Astrocyte (in vitro differentiated cells and primary cell): ENCODE data around the gene DOP1A. TPM values are rescaled to one million over a fixed set of nuclear protein-coding genes. Genes with fewer than 3 reads are reported as not detected.

Experiments
- DNase-seq: peaks from one replicate; pipeline ENCODE4 v3.0.0-alpha.2; 2010; ENCODE audit warnings: low read depth
- FAIRE-seq: peaks from 2 replicates; lab custom pipeline; 2011; peaks lifted over from hg19 to GRCh38; lab: Jason Lieb, UNC
- H2AFZ ChIP-seq: 2 replicates; pipeline ENCODE4 v1.6.0; 2012; ENCODE audit warnings: low read depth, low read length, inconsistent platforms
- H3K27ac ChIP-seq: 2 replicates; pipeline ENCODE4 v1.5.1; 2011; ENCODE audit warnings: low read depth, low read length, inconsistent platforms
- H3K27me3 ChIP-seq: 2 replicates; pipeline ENCODE4 v1.6.0; 2011; ENCODE audit warnings: low read length, inconsistent platforms; ENCODE audit not compliant: insufficient read depth
- H3K36me3 ChIP-seq: 2 replicates; pipeline ENCODE4 v1.5.1; 2011; ENCODE audit warnings: low read length, inconsistent platforms; ENCODE audit not compliant: insufficient read depth
- H3K4me1 ChIP-seq: 2 replicates; pipeline ENCODE4 v1.5.1; 2011; ENCODE audit warnings: low read length, inconsistent platforms; ENCODE audit not compliant: insufficient read depth
- H3K4me2 ChIP-seq: 2 replicates; pipeline ENCODE4 v1.6.0; 2012; ENCODE audit warnings: low read length, inconsistent platforms
- H3K4me3 ChIP-seq: 2 replicates; pipeline ENCODE4 v1.5.1; 2011; ENCODE audit warnings: low read depth, mild to moderate bottlenecking, low read length, inconsistent platforms; ENCODE audit not compliant: insufficient read depth
- H3K79me2 ChIP-seq: 2 replicates; pipeline ENCODE4 v1.6.0; 2012; ENCODE audit warnings: mild to moderate bottlenecking, low read length, inconsistent platforms; ENCODE audit not compliant: insufficient read depth
- H3K9ac ChIP-seq: 2 replicates; pipeline ENCODE4 v1.6.0; 2012; ENCODE audit warnings: mild to moderate bottlenecking, low read length, inconsistent platforms
- H3K9me3 ChIP-seq: 2 replicates; pipeline ENCODE4 v1.5.1; 2012; ENCODE audit warnings: low read depth, mild to moderate bottlenecking, low read length, inconsistent platforms; ENCODE audit not compliant: insufficient read depth
- H4K20me1 ChIP-seq: 2 replicates; pipeline ENCODE4 v1.6.0; 2012; ENCODE audit warnings: low read length, inconsistent platforms; ENCODE audit not compliant: insufficient read depth
- H3K27ac Mint-ChIP-seq: one replicate; pipeline ENCODE4 v1.8.0; 2021; ENCODE audit warnings: mild to moderate bottlenecking, mixed read lengths; ENCODE audit not compliant: unreplicated experiment
- H3K27me3 Mint-ChIP-seq: one replicate; pipeline ENCODE4 v1.8.0; 2021; ENCODE audit warnings: low read depth, mixed read lengths; ENCODE audit not compliant: unreplicated experiment
- H3K36me3 Mint-ChIP-seq: one replicate; pipeline ENCODE4 v1.8.0; 2021; ENCODE audit warnings: low read depth, mixed read lengths; ENCODE audit not compliant: unreplicated experiment
- H3K4me1 Mint-ChIP-seq: one replicate; pipeline ENCODE4 v1.8.0; 2021; ENCODE audit warnings: low read depth, mixed read lengths; ENCODE audit not compliant: unreplicated experiment
- H3K4me3 Mint-ChIP-seq: one replicate; pipeline ENCODE4 v1.8.0; 2021; ENCODE audit warnings: mild to moderate bottlenecking, moderate library complexity, mixed read lengths; ENCODE audit not compliant: unreplicated experiment
- H3K9me3 Mint-ChIP-seq: one replicate; pipeline ENCODE4 v1.8.0; 2021; ENCODE audit warnings: mild to moderate bottlenecking, mixed read lengths; ENCODE audit not compliant: unreplicated experiment
- EZH2 ChIP-seq: IDR thresholded peaks from 2 replicates; pipeline ENCODE4 v1.6.1; 2012; ENCODE audit warnings: mild to moderate bottlenecking, low read length, inconsistent platforms; ENCODE audit not compliant: insufficient read depth
- total RNA-seq: library from RNA; stranded (reverse); gene quantifications from 2 replicates; pipeline ENCODE4 v1.2.1, GENCODE V29; 2021
- TF ChIP-seq, protein P1 (sequence below): IDR thresholded peaks from 2 replicates; pipeline ENCODE4 v1.5.1; 2011; ENCODE audit warnings: low read depth, mild to moderate bottlenecking, inconsistent platforms, low read length, moderate library complexity; ENCODE audit not compliant: insufficient read depth

Gene DOP1A
- total RNA-seq, 1 donor from 2014 or later, result 14.2 TPM

DNA sequence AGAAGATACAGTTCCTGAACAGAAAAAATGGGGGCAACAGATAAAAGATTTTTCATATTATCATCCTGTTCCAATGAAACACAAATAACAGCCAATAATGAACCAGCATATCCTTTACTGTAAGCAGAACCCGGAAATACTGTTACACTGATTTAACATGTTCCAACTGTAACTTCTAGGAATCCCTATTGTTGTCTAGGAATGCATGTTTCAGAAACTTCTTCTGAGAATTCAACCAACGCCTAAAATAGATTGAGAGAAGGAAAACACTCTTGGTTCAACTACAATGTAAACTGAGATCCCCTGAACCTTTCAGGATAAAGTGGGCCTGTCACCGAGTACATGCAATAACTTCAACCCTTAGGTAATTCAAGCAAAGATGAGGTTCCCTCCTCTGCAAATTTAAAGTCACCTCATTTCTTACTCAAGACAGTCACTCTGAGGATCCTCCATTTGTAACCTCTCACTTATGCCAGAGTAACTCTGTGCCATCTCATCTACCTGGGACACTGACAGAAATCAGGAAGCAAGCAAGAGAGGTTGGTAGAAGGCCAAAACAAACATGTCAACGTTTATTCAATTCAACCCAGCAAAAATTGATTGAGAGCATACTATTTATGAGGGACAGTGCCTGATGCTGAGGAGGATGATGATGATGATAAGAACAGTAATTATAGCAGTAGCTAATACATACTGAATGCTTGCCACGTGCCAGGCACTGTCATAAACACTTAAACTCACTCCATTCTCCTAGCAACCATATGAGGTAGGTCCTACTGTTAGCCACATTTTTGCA lies 15.9 kb upstream of the DOP1A start:
- H3K4me1 ChIP-seq, result no peaks in the 10 kb centered on the region
- Mint-ChIP-seq H3K9me3 (no peaks in the 10 kb centered on the region), H3K4me1 (peaks cover 9% of the 10 kb centered on the region), H3K4me3 (no peak overlapping the region), H3K27me3 (no peaks in the 10 kb centered on the region), H3K36me3 (peaks cover 6% of the 10 kb centered on the region), H3K27ac (no peak overlapping the region)
- no peak overlapping the region for H3K27ac ChIP-seq
- no peaks in the 10 kb centered on the region for H3K9me3 ChIP-seq
- H3K4me3 ChIP-seq, result no peak overlapping the region
- no peak overlapping the region for H3K9ac ChIP-seq
- FAIRE-seq (no peak), DNase-seq (no peak)
- H3K36me3 ChIP-seq, result no peaks in the 10 kb centered on the region
- peaks cover 4% of the 10 kb centered on the region for H4K20me1 ChIP-seq
- no peaks in the 10 kb centered on the region for H3K27me3 ChIP-seq
- TF ChIP-seq, protein P1, sequence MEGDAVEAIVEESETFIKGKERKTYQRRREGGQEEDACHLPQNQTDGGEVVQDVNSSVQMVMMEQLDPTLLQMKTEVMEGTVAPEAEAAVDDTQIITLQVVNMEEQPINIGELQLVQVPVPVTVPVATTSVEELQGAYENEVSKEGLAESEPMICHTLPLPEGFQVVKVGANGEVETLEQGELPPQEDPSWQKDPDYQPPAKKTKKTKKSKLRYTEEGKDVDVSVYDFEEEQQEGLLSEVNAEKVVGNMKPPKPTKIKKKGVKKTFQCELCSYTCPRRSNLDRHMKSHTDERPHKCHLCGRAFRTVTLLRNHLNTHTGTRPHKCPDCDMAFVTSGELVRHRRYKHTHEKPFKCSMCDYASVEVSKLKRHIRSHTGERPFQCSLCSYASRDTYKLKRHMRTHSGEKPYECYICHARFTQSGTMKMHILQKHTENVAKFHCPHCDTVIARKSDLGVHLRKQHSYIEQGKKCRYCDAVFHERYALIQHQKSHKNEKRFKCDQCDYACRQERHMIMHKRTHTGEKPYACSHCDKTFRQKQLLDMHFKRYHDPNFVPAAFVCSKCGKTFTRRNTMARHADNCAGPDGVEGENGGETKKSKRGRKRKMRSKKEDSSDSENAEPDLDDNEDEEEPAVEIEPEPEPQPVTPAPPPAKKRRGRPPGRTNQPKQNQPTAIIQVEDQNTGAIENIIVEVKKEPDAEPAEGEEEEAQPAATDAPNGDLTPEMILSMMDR, result no peak
- TF ChIP-seq EZH2, result no peak
- no peaks in the 10 kb centered on the region for H3K79me2 ChIP-seq
- no peak overlapping the region for H2AFZ ChIP-seq
- H3K4me2 ChIP-seq, result no peak overlapping the region

DNA sequence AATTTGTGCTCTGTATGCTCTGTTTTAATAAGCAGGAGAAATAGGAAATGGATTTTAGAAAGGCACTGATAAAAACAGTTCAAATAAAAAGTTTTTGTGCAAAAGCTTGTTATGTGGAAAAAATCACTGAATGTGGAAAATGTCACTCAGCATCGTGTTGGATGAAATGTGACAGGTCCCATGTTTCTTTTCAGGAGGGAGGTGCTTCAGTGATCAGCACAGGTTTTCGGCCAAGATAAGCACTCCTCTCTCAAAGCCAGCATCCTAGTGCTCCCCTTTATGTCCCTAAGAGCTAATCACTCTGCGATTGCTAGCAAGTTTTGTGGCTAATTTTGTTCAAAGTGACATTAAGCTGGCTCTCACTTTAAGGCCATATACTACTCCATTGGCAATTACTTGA lies 13.8 kb upstream of the DOP1A start:
- peaks cover 4% of the 10 kb centered on the region for H3K36me3 Mint-ChIP-seq
- H3K27me3 Mint-ChIP-seq, result no peaks in the 10 kb centered on the region
- no peaks in the 10 kb centered on the region for H3K36me3 ChIP-seq
- H4K20me1 ChIP-seq, result peaks cover 4% of the 10 kb centered on the region
- TF ChIP-seq EZH2, result no peak
- TF ChIP-seq, protein P1, result no peak
- no peak overlapping the region for H3K4me3 Mint-ChIP-seq
- H3K9ac ChIP-seq, result no peak overlapping the region
- DNase-seq (no peak), FAIRE-seq (no peak)
- no peaks in the 10 kb centered on the region for H3K4me1 ChIP-seq
- no peaks in the 10 kb centered on the region for H3K27me3 ChIP-seq
- H3K4me2 ChIP-seq, result no peak overlapping the region
- H3K79me2 ChIP-seq, result no peaks in the 10 kb centered on the region
- peaks cover 7% of the 10 kb centered on the region for H3K4me1 Mint-ChIP-seq
- H3K27ac Mint-ChIP-seq, result no peak overlapping the region
- H3K9me3 Mint-ChIP-seq, result no peaks in the 10 kb centered on the region
- H3K9me3 ChIP-seq, result no peaks in the 10 kb centered on the region
- no peak overlapping the region for H3K4me3 ChIP-seq
- H2AFZ ChIP-seq, result no peak overlapping the region
- no peak overlapping the region for H3K27ac ChIP-seq

DNA sequence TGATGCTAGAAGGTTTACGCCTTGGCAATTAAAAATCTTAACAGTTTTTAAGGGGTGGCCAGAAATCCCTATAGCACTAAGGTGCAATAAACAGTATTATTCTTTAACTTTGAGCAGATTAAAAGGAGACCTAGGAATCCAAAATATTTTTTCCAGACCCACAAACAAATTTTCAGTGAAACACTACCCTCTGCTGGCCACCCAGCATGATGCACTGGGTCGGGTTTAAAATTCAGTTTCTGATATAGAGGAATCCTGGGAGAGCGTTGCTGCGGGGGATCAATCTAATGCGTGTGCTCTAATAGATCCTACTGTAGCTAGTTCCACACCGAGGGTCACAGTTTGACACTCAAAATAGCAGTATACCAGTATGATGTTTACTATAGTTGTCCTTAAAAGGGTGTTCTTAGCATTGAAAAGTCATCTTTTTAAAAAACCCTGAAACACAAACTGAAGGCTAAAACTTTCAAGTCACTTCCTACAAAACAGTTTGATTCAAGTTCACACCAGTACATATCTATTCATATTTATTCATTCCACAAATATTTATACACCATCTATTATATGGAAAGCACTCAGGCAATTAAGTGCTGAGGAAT lies 12.0 kb upstream of the DOP1A start:
- no peak overlapping the region for H2AFZ ChIP-seq
- no peaks in the 10 kb centered on the region for H3K79me2 ChIP-seq
- H3K27ac Mint-ChIP-seq, result no peak overlapping the region
- no peak overlapping the region for H3K27ac ChIP-seq
- no peaks in the 10 kb centered on the region for H3K9me3 ChIP-seq
- no peak overlapping the region for H3K9ac ChIP-seq
- no peak for DNase-seq
- H3K4me2 ChIP-seq, result no peak overlapping the region
- no peak overlapping the region for H3K4me3 Mint-ChIP-seq
- no peaks in the 10 kb centered on the region for H3K36me3 ChIP-seq
- no peak for TF ChIP-seq EZH2
- TF ChIP-seq, protein P1, result peak; percentile 97
- peaks cover 6% of the 10 kb centered on the region for H3K36me3 Mint-ChIP-seq
- H3K27me3 ChIP-seq, result no peaks in the 10 kb centered on the region
- H3K27me3 Mint-ChIP-seq, result no peaks in the 10 kb centered on the region
- H3K9me3 Mint-ChIP-seq, result no peaks in the 10 kb centered on the region
- no peak overlapping the region for H3K4me3 ChIP-seq
- H3K4me1 ChIP-seq, result no peaks in the 10 kb centered on the region
- peaks cover 7% of the 10 kb centered on the region for H3K4me1 Mint-ChIP-seq
- H4K20me1 ChIP-seq, result peaks cover 4% of the 10 kb centered on the region
- FAIRE-seq, result peak; percentile 37
